DND-41 (cell line): ENCODE measurements around the gene DNAH5.

ENCODE experiments used
- ATAC-seq: fragments of 200-7000 bp; cut with Tn5 transposase; 3 replicates; pipeline ENCODE4 v1.9.1; 2021; ENCODE audit warnings: low read depth; ENCODE audit not compliant: insufficient read depth
- DNase-seq: peaks from one replicate; pipeline ENCODE4 v3.0.0-alpha.2; 2020
- H2AFZ ChIP-seq: 2 replicates; pipeline ENCODE4 v1.6.0; 2012; ENCODE audit warnings: low read depth, low read length
- H3K27ac ChIP-seq: 2 replicates; pipeline ENCODE4 v1.5.1; 2012; ENCODE audit warnings: low read length, inconsistent platforms
- H3K27me3 ChIP-seq: fragments of 200-600 bp; sonication (generic); 2 replicates; pipeline ENCODE4 v1.6.0; 2012; ENCODE audit warnings: low read length, mild to moderate bottlenecking, inconsistent platforms; ENCODE audit not compliant: insufficient read depth, poor library complexity
- H3K36me3 ChIP-seq: 2 replicates; pipeline ENCODE4 v1.5.1; 2012; ENCODE audit warnings: low read length, inconsistent platforms; ENCODE audit not compliant: insufficient read depth
- H3K4me1 ChIP-seq: 2 replicates; pipeline ENCODE4 v1.5.1; 2012; ENCODE audit warnings: mild to moderate bottlenecking, low read length; ENCODE audit not compliant: insufficient read depth
- H3K4me2 ChIP-seq: 2 replicates; pipeline ENCODE4 v1.6.0; 2012; ENCODE audit warnings: mild to moderate bottlenecking, moderate library complexity, low read length, inconsistent platforms; ENCODE audit not compliant: insufficient read depth
- H3K4me3 ChIP-seq, 2 experiments: fragments of 200-600 bp in 1 of 2; shearing (Covaris generic) in 1 of 2; 2 replicates each; pipeline ENCODE4 v1.5.1; 2012 to 2016; ENCODE audit warnings: inconsistent platforms in 2 of 2, low read length in 2 of 2, mild to moderate bottlenecking in 2 of 2, low read depth in 1 of 2, moderate library complexity in 1 of 2
- H3K79me2 ChIP-seq: 2 replicates; pipeline ENCODE4 v1.6.0; 2012; ENCODE audit warnings: low read length, inconsistent platforms; ENCODE audit not compliant: insufficient read depth
- H3K9ac ChIP-seq: 2 replicates; pipeline ENCODE4 v1.6.0; 2012; ENCODE audit warnings: low read depth, mild to moderate bottlenecking, inconsistent platforms, low read length, moderate library complexity
- H3K9me3 ChIP-seq: 2 replicates; pipeline ENCODE4 v1.5.1; 2012; ENCODE audit warnings: low read length, moderate library complexity, mild to moderate bottlenecking, inconsistent platforms; ENCODE audit not compliant: insufficient read depth, severe bottlenecking
- H4K20me1 ChIP-seq: 2 replicates; pipeline ENCODE4 v1.6.0; 2012; ENCODE audit warnings: low read length; ENCODE audit not compliant: insufficient read depth
- CTCF ChIP-seq: IDR thresholded peaks from 2 replicates; pipeline ENCODE4 v1.5.1; 2012; ENCODE audit warnings: borderline replicate concordance, low read length, moderate library complexity, mild to moderate bottlenecking; ENCODE audit not compliant: poor library complexity, severe bottlenecking; ENCODE audit errors: extremely low read depth
- EZH2 ChIP-seq: IDR thresholded peaks from 3 replicates; pipeline ENCODE4 v1.6.1; 2012; ENCODE audit warnings: borderline replicate concordance, low read depth, mild to moderate bottlenecking, moderate library complexity, low read length, inconsistent platforms; ENCODE audit not compliant: severe bottlenecking

Gene DNAH5

GRCh38 chr5:13909271-13909670, 35.2 kb downstream of the DNAH5 start:
- no peak overlapping the region for H3K27ac ChIP-seq
- H3K9me3 ChIP-seq = no peaks in the 10 kb centered on the region
- H3K4me2 ChIP-seq = no peak overlapping the region
- TF ChIP-seq EZH2 = no peak
- H3K9ac ChIP-seq = no peak overlapping the region
- DNase-seq = no peak
- ATAC-seq = no peak
- H3K4me1 ChIP-seq = no peaks in the 10 kb centered on the region
- H3K4me3 ChIP-seq = no peak overlapping the region
- no peaks in the 10 kb centered on the region for H4K20me1 ChIP-seq
- no peaks in the 10 kb centered on the region for H3K36me3 ChIP-seq
- no peaks in the 10 kb centered on the region for H3K79me2 ChIP-seq
- H2AFZ ChIP-seq = no peak overlapping the region
- H3K27me3 ChIP-seq = no peaks in the 10 kb centered on the region

GRCh38 chr5:13898569-13898968, 45.9 kb downstream of the DNAH5 start:
- no peak overlapping the region for H2AFZ ChIP-seq
- no peak overlapping the region for H3K4me3 ChIP-seq
- H3K27me3 ChIP-seq = no peaks in the 10 kb centered on the region
- H4K20me1 ChIP-seq = no peaks in the 10 kb centered on the region
- no peaks in the 10 kb centered on the region for H3K79me2 ChIP-seq
- no peak overlapping the region for H3K9ac ChIP-seq
- no peaks in the 10 kb centered on the region for H3K4me1 ChIP-seq
- H3K4me2 ChIP-seq = no peak overlapping the region
- ATAC-seq (no peak), DNase-seq (no peak)
- no peaks in the 10 kb centered on the region for H3K36me3 ChIP-seq
- no peak overlapping the region for H3K27ac ChIP-seq
- TF ChIP-seq EZH2 (no peak), CTCF (no peak)
- H3K9me3 ChIP-seq = no peaks in the 10 kb centered on the region

GRCh38 chr5:13878357-13878756, 66.1 kb downstream of the DNAH5 start:
- DNase-seq (no peak), ATAC-seq (no peak)
- Histone ChIP-seq H3K4me1 (no peaks in the 10 kb centered on the region), H3K27ac (no peak overlapping the region), H4K20me1 (no peaks in the 10 kb centered on the region), H3K36me3 (no peaks in the 10 kb centered on the region), H3K79me2 (no peaks in the 10 kb centered on the region), H3K4me2 (no peak overlapping the region), H3K9me3 (no peaks in the 10 kb centered on the region), H2AFZ (no peak overlapping the region), H3K27me3 (no peaks in the 10 kb centered on the region), H3K4me3 (no peak overlapping the region), H3K9ac (no peak overlapping the region)
- no peak for TF ChIP-seq CTCF
- no peak for TF ChIP-seq EZH2

GRCh38 chr5:13866792-13867191, 77.7 kb downstream of the DNAH5 start:
- H3K4me1 ChIP-seq = no peaks in the 10 kb centered on the region
- no peak overlapping the region for H2AFZ ChIP-seq
- no peaks in the 10 kb centered on the region for H3K9me3 ChIP-seq
- H3K27ac ChIP-seq = no peak overlapping the region
- no peaks in the 10 kb centered on the region for H3K36me3 ChIP-seq
- ATAC-seq = peak; percentile 62; the same call in 1 of the 3 replicates
- no peak overlapping the region for H3K4me2 ChIP-seq
- no peaks in the 10 kb centered on the region for H4K20me1 ChIP-seq
- no peaks in the 10 kb centered on the region for H3K79me2 ChIP-seq
- TF ChIP-seq CTCF (no peak), EZH2 (no peak)
- peak; percentile 47 for DNase-seq
- H3K4me3 ChIP-seq = no peak overlapping the region
- H3K27me3 ChIP-seq = no peaks in the 10 kb centered on the region
- no peak overlapping the region for H3K9ac ChIP-seq
